A549 (cell line): ENCODE data around the gene NOXA1. TPM values are rescaled to one million over a fixed set of nuclear protein-coding genes. Genes with fewer than 3 reads are reported as not detected.

Experiments used
- ATAC-seq, 2 experiments: fragments of 200-7000 bp in 1 of 2; fragments of >200 bp in 1 of 2; cut with Nextera tagmentation in 1 of 2; cut with Tn5 transposase in 1 of 2; 3 replicates each; pipeline versions ENCODE4 v1.8.0 to v1.9.1; 2018 to 2020; ENCODE audit warnings: mild to moderate bottlenecking in 1 of 2, moderate library complexity in 1 of 2
- CTCF ChIA-PET: fragments of 300-600 bp; sonication (Branson Sonifier 250); formaldehyde crosslinking; extraction: SDS; loops from one replicate; lab custom pipeline; 2021; ENCODE audit warnings: antibody characterized with exemption, inconsistent platforms; lab: Yijun Ruan, JAX
- POLR2A ChIA-PET: fragments of 350-600 bp; formaldehyde crosslinking; extraction: SDS; loops from one replicate; lab custom pipeline; 2021; ENCODE audit warnings: antibody characterized with exemption, inconsistent platforms; lab: Yijun Ruan, JAX
- DNase-seq, 2 experiments: peaks; one replicate each; pipeline versions ENCODE4 v3.0.0 to v3.0.0-alpha.2; 2011 to 2016; ENCODE audit warnings: low read depth in 1 of 2, low spot score in 1 of 2
- FAIRE-seq: peaks from 2 replicates; lab custom pipeline; 2011; peaks lifted over from hg19 to GRCh38; lab: Jason Lieb, UNC
- H3K27ac ChIP-seq, 2 experiments: fragments of >200 bp; sonication (Bioruptor Twin); formaldehyde crosslinking; 3 replicates each; pipeline ENCODE4 v1.5.1; 2016 to 2017
- H3K4me1 ChIP-seq: fragments of >200 bp; sonication (Bioruptor Twin); formaldehyde crosslinking; 3 replicates; pipeline ENCODE4 v1.6.1; 2016
- H3K4me2 ChIP-seq: fragments of >200 bp; sonication (Bioruptor Twin); formaldehyde crosslinking; 3 replicates; pipeline ENCODE4 v1.6.1; 2016
- H3K4me3 ChIP-seq: fragments of >200 bp; sonication (Bioruptor Twin); formaldehyde crosslinking; 3 replicates; pipeline ENCODE4 v1.5.1; 2016
- H3K9me3 ChIP-seq: fragments of >200 bp; sonication (Bioruptor Twin); formaldehyde crosslinking; 3 replicates; pipeline ENCODE4 v1.6.1; 2016
- ATOH8 ChIP-seq: fragments of 250-450 bp; sonication (Bioruptor Pico); IDR thresholded peaks from 2 replicates; pipeline ENCODE4 v1.5.0; 2020; ENCODE audit warnings: low read depth, mild to moderate bottlenecking, moderate library complexity
- BCL3 ChIP-seq: fragments of >200 bp; sonication (Bioruptor Twin); formaldehyde crosslinking; IDR thresholded peaks from 3 replicates; pipeline ENCODE4 v1.6.1; 2016
- CBX8 ChIP-seq: fragments of 200-600 bp; sonication (generic); IDR thresholded peaks from 2 replicates; pipeline ENCODE4 v1.6.1; 2016
- CEBPB ChIP-seq, 2 experiments: fragments of >200 bp in 1 of 2; sonication (Bioruptor Twin) in 1 of 2; formaldehyde crosslinking in 1 of 2; IDR thresholded peaks; 2 replicates each; pipeline ENCODE4 v1.6.1; 2012 to 2016
- CTCF ChIP-seq: fragments of >200 bp; sonication (Bioruptor Twin); formaldehyde crosslinking; IDR thresholded peaks from 3 replicates; pipeline ENCODE4 v1.5.1; 2016
- EP300 ChIP-seq, 2 experiments: fragments of >200 bp; sonication (Bioruptor Twin); formaldehyde crosslinking; IDR thresholded peaks; 2 replicates in 1 of 2; 3 replicates in 1 of 2; pipeline ENCODE4 v1.6.1; 2016 to 2017
- FOSB ChIP-seq: fragments of 250-450 bp; sonication (Bioruptor Pico); IDR thresholded peaks from 2 replicates; pipeline ENCODE4 v1.5.0; 2020; ENCODE audit warnings: mild to moderate bottlenecking, moderate library complexity
- FOSL2 ChIP-seq, 2 experiments: fragments of 450-650 bp in 1 of 2; fragments of >200 bp in 1 of 2; sonication (Bioruptor Twin) in 1 of 2; formaldehyde crosslinking; IDR thresholded peaks; 2 replicates each; pipeline versions ENCODE4 v1.5.0 to v1.6.1; 2016 to 2020; ENCODE audit warnings: mild to moderate bottlenecking in 1 of 2, moderate library complexity in 1 of 2
- FOXS1 ChIP-seq: fragments of 250-450 bp; sonication (Bioruptor Pico); IDR thresholded peaks from 2 replicates; pipeline ENCODE4 v1.5.0; 2020; ENCODE audit warnings: mild to moderate bottlenecking, moderate library complexity
- GATA3 ChIP-seq: IDR thresholded peaks from 2 replicates; pipeline ENCODE4 v1.6.1; 2012; ENCODE audit warnings: borderline replicate concordance
- HDAC2 ChIP-seq: fragments of 200-600 bp; sonication (generic); IDR thresholded peaks from 2 replicates; pipeline ENCODE4 v1.6.1; 2016
- HES2 ChIP-seq: fragments of >200 bp; sonication (Bioruptor Twin); formaldehyde crosslinking; IDR thresholded peaks from 2 replicates; pipeline ENCODE4 v1.6.1; 2016
- HOXA7 ChIP-seq: fragments of 250-450 bp; sonication (Bioruptor Pico); IDR thresholded peaks from 2 replicates; pipeline ENCODE4 v1.5.0; 2020; ENCODE audit warnings: mild to moderate bottlenecking, moderate library complexity
- JUN ChIP-seq, 2 experiments: fragments of >200 bp; sonication (Bioruptor Twin); formaldehyde crosslinking; IDR thresholded peaks; 2 replicates in 1 of 2; 3 replicates in 1 of 2; pipeline ENCODE4 v1.6.1; 2016 to 2017
- JUNB ChIP-seq: fragments of >200 bp; sonication (Bioruptor Twin); formaldehyde crosslinking; IDR thresholded peaks from 2 replicates; pipeline ENCODE4 v1.6.1; 2016
- PBX3 ChIP-seq: IDR thresholded peaks from 2 replicates; pipeline ENCODE4 v1.6.1; 2012
- RARB ChIP-seq: fragments of 250-450 bp; sonication (Bioruptor Pico); IDR thresholded peaks from 2 replicates; pipeline ENCODE4 v1.8.0; 2021; ENCODE audit warnings: mild to moderate bottlenecking, moderate library complexity
- REST ChIP-seq: fragments of 200-600 bp; sonication (generic); IDR thresholded peaks from 2 replicates; pipeline ENCODE4 v1.6.1; 2016; ENCODE audit warnings: antibody characterized with exemption, mild to moderate bottlenecking, moderate library complexity
- RFX5 ChIP-seq: fragments of 450-650 bp; IDR thresholded peaks from 2 replicates; pipeline ENCODE4 v1.7.1; 2014; ENCODE audit warnings: antibody characterized with exemption, mild to moderate bottlenecking, moderate library complexity
- SMC3 ChIP-seq: fragments of >200 bp; sonication (Bioruptor Twin); formaldehyde crosslinking; IDR thresholded peaks from 3 replicates; pipeline ENCODE4 v1.6.1; 2018; ENCODE audit warnings: inconsistent platforms
- TFCP2L1 ChIP-seq: fragments of 250-450 bp; sonication (Bioruptor Pico); IDR thresholded peaks from 2 replicates; pipeline ENCODE4 v1.5.0; 2021; ENCODE audit warnings: mild to moderate bottlenecking
- TP53 ChIP-seq: fragments of 250-450 bp; sonication (Bioruptor Pico); IDR thresholded peaks from 2 replicates; pipeline ENCODE4 v1.5.0; 2021; ENCODE audit warnings: mild to moderate bottlenecking, moderate library complexity
- USF2 ChIP-seq: fragments of 450-650 bp; IDR thresholded peaks from 2 replicates; pipeline ENCODE4 v1.6.1; 2014; ENCODE audit warnings: antibody characterized with exemption
- ZFP36 ChIP-seq: fragments of 450-650 bp; IDR thresholded peaks from 2 replicates; pipeline ENCODE4 v1.6.1; 2014; ENCODE audit warnings: borderline replicate concordance; ENCODE audit not compliant: partially characterized antibody
- WGBS: methylation state at CpG from one replicate; pipeline ENCODE4 v1.1.6; 2017; ENCODE audit errors: missing lambda C conversion rate; 5-methylcytosine and 5-hydroxymethylcytosine counted together
- polyA plus RNA-seq, 4 experiments: library from polyadenylated mRNA; depleted of rRNA in 3 of 4; stranded (reverse); fragments of >200 nt; fragmentation: RNase III in 1 of 4; extraction: RNeasy Plus Mini Kit Qiagen cat#74134 plus additional on column Dnase treatment in 1 of 4; gene quantifications; 2 replicates in 3 of 4; 3 replicates in 1 of 4; pipeline ENCODE4 v1.2.3, GENCODE V29; 2011 to 2017

The NOXA1 gene
- polyA plus RNA-seq, 2 of the 4 experiments (the other 2 are of a cell fraction), result 0.44 to 1.5 TPM

GRCh38 chr9:137379761-137380161, 43.4 kb upstream of the NOXA1 start:
- FAIRE-seq (no peak), ATAC-seq (no peak), DNase-seq (no peak)
- Histone ChIP-seq H3K9me3 (0 out of 3 replicates have a peak, but pooled peaks cover 5% of the 10 kb centered on the region), H3K4me2 (no peak overlapping the region), H3K27ac (no peak overlapping the region), H3K4me3 (no peak overlapping the region), H3K4me1 (no peaks in the 10 kb centered on the region)
- ChIA-PET POLR2A (no interaction called here), CTCF (no interaction called here)
- TF ChIP-seq CEBPB (IDR thresholded peaks at IDR 0.05) (no peak), CTCF (no peak), EP300 (IDR thresholded peaks at IDR 0.05) (no peak), GATA3 (no peak)
- 71% methylated on average over 8 of the region's 12 CpGs for WGBS

- POLR2A ChIA-PET, result no interaction called here
- Histone ChIP-seq H3K4me1 (no peaks in the 10 kb centered on the region), H3K27ac (no peak overlapping the region), H3K9me3 (0 out of 3 replicates have a peak, but pooled peaks cover 5% of the 10 kb centered on the region), H3K4me3 (no peak overlapping the region), H3K4me2 (no peak overlapping the region)
- CTCF ChIA-PET, result no interaction called here
- WGBS, result 62% methylated on average over 3 of the region's 16 CpGs
- TF ChIP-seq RARB (no peak), FOSL2 (IDR thresholded peaks at IDR 0.05) (no peak), FOSL2 (CRISPR knock-in tag; IDR thresholded peaks at IDR 0.05) (no peak), FOXS1 (no peak), ZFP36 (no peak), RFX5 (no peak), GATA3 (no peak), JUNB (no peak), JUN (IDR thresholded peaks at IDR 0.05) (no peak), HOXA7 (no peak), EP300 (IDR thresholded peaks at IDR 0.05) (no peak), ATOH8 (no peak), FOSB (CRISPR knock-in tag) (no peak), PBX3 (no peak)
- ATAC-seq (no peak), DNase-seq (no peak), FAIRE-seq (no peak)
Measured at GRCh38 chr9:137380171-137380570, 43.0 kb upstream of the NOXA1 start.

- no peak for ATAC-seq
- H3K9me3 ChIP-seq, result 0 out of 3 replicates have a peak, but pooled peaks cover 2% of the 10 kb centered on the region
- H3K27ac ChIP-seq, result no peak overlapping the region
- no peak overlapping the region for H3K4me3 ChIP-seq
- WGBS, result 51% methylated on average over 2 of the region's 7 CpGs
- no peaks in the 10 kb centered on the region for H3K4me1 ChIP-seq
- FAIRE-seq, result no peak
- POLR2A ChIA-PET, result no interaction called here
- H3K4me2 ChIP-seq, result no peak overlapping the region
- CTCF ChIA-PET, result interaction anchor here (0.7 kb wide), 1 partner anchor 830 kb away, joined by 4 read pairs; no protein-coding TSS in a partner anchor
- no peak for DNase-seq
- TF ChIP-seq JUN (IDR thresholded peaks at IDR 0.05), result no peak
- no peak for TF ChIP-seq ATOH8
- TF ChIP-seq TP53 (CRISPR knock-in tag), result no peak
- TF ChIP-seq HES2, result no peak
- TF ChIP-seq REST, result no peak
- no peak for TF ChIP-seq FOXS1
- no peak for TF ChIP-seq BCL3
- no peak for TF ChIP-seq TFCP2L1 (CRISPR knock-in tag)
- no peak for TF ChIP-seq SMC3
- TF ChIP-seq USF2, result no peak
- TF ChIP-seq CBX8, result no peak
- no peak for TF ChIP-seq HDAC2
- no peak for TF ChIP-seq HOXA7
Measured at GRCh38 chr9:137380606-137381005, 42.6 kb upstream of the NOXA1 start.
